HUES64 (cell line): ENCODE data around the gene LECT2.

Source experiments
- H3K27ac ChIP-seq: 2 replicates; pipeline ENCODE4 v1.7.0; 2013; ENCODE audit warnings: low read depth, low read length, inconsistent platforms
- H3K27me3 ChIP-seq: 2 replicates; pipeline ENCODE4 v1.6.1; 2013; ENCODE audit warnings: mild to moderate bottlenecking, low read length; ENCODE audit not compliant: insufficient read depth
- H3K36me3 ChIP-seq: 2 replicates; pipeline ENCODE4 v1.6.1; 2013; ENCODE audit warnings: mild to moderate bottlenecking, low read length; ENCODE audit not compliant: insufficient read depth
- H3K4me1 ChIP-seq: 2 replicates; pipeline ENCODE4 v1.6.1; 2013; ENCODE audit warnings: mild to moderate bottlenecking, low read length, moderate library complexity; ENCODE audit not compliant: insufficient read depth
- H3K4me3 ChIP-seq: 2 replicates; pipeline ENCODE4 v1.5.1; 2013; ENCODE audit warnings: mild to moderate bottlenecking, low read length, moderate library complexity
- H3K9ac ChIP-seq: 2 replicates; pipeline ENCODE4 v1.6.1; 2013; ENCODE audit warnings: mild to moderate bottlenecking, low read depth, low read length
- H3K9me3 ChIP-seq: 2 replicates; pipeline ENCODE4 v1.6.1; 2013; ENCODE audit warnings: low read depth, low read length; ENCODE audit not compliant: insufficient read depth
- WGBS: fragments of 150-250, 120-280 bp; methylation state at CpG from one replicate; pipeline ENCODE4 v1.1.7; 2013; ENCODE audit warnings: missing lambda C conversion rate; 5-methylcytosine and 5-hydroxymethylcytosine counted together

Gene LECT2

GRCh38 chr5:135993335-135993879, 38.6 kb upstream of the LECT2 start:
- no peak overlapping the region for H3K4me3 ChIP-seq
- 95% methylated on average over 6 of the region's 6 CpGs for WGBS
- no peak overlapping the region for H3K27ac ChIP-seq
- H3K4me1 ChIP-seq = no peaks in the 10 kb centered on the region
- no peaks in the 10 kb centered on the region for H3K9me3 ChIP-seq
- no peaks in the 10 kb centered on the region for H3K36me3 ChIP-seq
- no peak overlapping the region for H3K9ac ChIP-seq
- no peaks in the 10 kb centered on the region for H3K27me3 ChIP-seq

GRCh38 chr5:135991429-135991828, 36.6 kb upstream of the LECT2 start:
- Histone ChIP-seq H3K36me3 (no peaks in the 10 kb centered on the region), H3K27me3 (no peaks in the 10 kb centered on the region), H3K4me3 (no peak overlapping the region), H3K27ac (no peak overlapping the region), H3K9ac (no peak overlapping the region), H3K4me1 (no peaks in the 10 kb centered on the region), H3K9me3 (no peaks in the 10 kb centered on the region)
- 94% methylated on average over 6 of the region's 6 CpGs for WGBS

- Histone ChIP-seq H3K4me3 (no peak overlapping the region), H3K27me3 (no peaks in the 10 kb centered on the region)
- WGBS = 93% methylated on average over 21 of the region's 21 CpGs
Observed at GRCh38 chr5:135990528-135991255, 35.9 kb upstream of the LECT2 start.

GRCh38 chr5:135989686-135990085, 34.9 kb upstream of the LECT2 start:
- Histone ChIP-seq H3K4me3 (no peak overlapping the region), H3K9ac (no peak overlapping the region), H3K27me3 (no peaks in the 10 kb centered on the region), H3K36me3 (no peaks in the 10 kb centered on the region), H3K9me3 (no peaks in the 10 kb centered on the region), H3K4me1 (no peaks in the 10 kb centered on the region), H3K27ac (no peak overlapping the region)
- 93% methylated on average over 7 of the region's 7 CpGs for WGBS

More at GRCh38 chr5:135990528-135991255, 35.9 kb upstream of the LECT2 start:
- Histone ChIP-seq H3K36me3 (no peaks in the 10 kb centered on the region), H3K27ac (no peak overlapping the region), H3K9me3 (no peaks in the 10 kb centered on the region), H3K9ac (no peak overlapping the region), H3K4me1 (no peaks in the 10 kb centered on the region)

GRCh38 chr5:135988546-135988945, 33.8 kb upstream of the LECT2 start:
- Histone ChIP-seq H3K9me3 (no peaks in the 10 kb centered on the region), H3K9ac (no peak overlapping the region), H3K27ac (no peak overlapping the region), H3K27me3 (no peaks in the 10 kb centered on the region), H3K36me3 (no peaks in the 10 kb centered on the region), H3K4me3 (no peak overlapping the region), H3K4me1 (no peaks in the 10 kb centered on the region)
- 80% methylated on average over 1 of the region's 3 CpGs for WGBS

- H3K27me3 ChIP-seq = no peaks in the 10 kb centered on the region
- H3K36me3 ChIP-seq = no peaks in the 10 kb centered on the region
- no peaks in the 10 kb centered on the region for H3K4me1 ChIP-seq
- H3K27ac ChIP-seq = no peak overlapping the region
- no peak overlapping the region for H3K4me3 ChIP-seq
- 95% methylated on average over 3 of the region's 3 CpGs for WGBS
- no peaks in the 10 kb centered on the region for H3K9me3 ChIP-seq
- no peak overlapping the region for H3K9ac ChIP-seq
Observed at GRCh38 chr5:135986891-135987401, 32.2 kb upstream of the LECT2 start.

GRCh38 chr5:135986401-135986800, 31.6 kb upstream of the LECT2 start:
- WGBS = 89% methylated on average over 2 of the region's 3 CpGs

GRCh38 chr5:135985951-135986350, 31.2 kb upstream of the LECT2 start:
- no CpG with 5 or more reads among the region's 1 CpG for WGBS
- H3K4me1 ChIP-seq = no peaks in the 10 kb centered on the region
- no peaks in the 10 kb centered on the region for H3K36me3 ChIP-seq
- no peak overlapping the region for H3K4me3 ChIP-seq
- H3K9me3 ChIP-seq = no peaks in the 10 kb centered on the region
- no peak overlapping the region for H3K9ac ChIP-seq
- no peak overlapping the region for H3K27ac ChIP-seq
- H3K27me3 ChIP-seq = no peaks in the 10 kb centered on the region

More at GRCh38 chr5:135986401-135986800, 31.6 kb upstream of the LECT2 start:
- no peaks in the 10 kb centered on the region for H3K36me3 ChIP-seq
- H3K9me3 ChIP-seq = no peaks in the 10 kb centered on the region
- H3K4me3 ChIP-seq = no peak overlapping the region
- no peaks in the 10 kb centered on the region for H3K27me3 ChIP-seq
- no peak overlapping the region for H3K9ac ChIP-seq
- H3K4me1 ChIP-seq = no peaks in the 10 kb centered on the region
- H3K27ac ChIP-seq = no peak overlapping the region

GRCh38 chr5:135980620-135981019, 25.8 kb upstream of the LECT2 start:
- Histone ChIP-seq H3K36me3 (no peaks in the 10 kb centered on the region), H3K27ac (no peak overlapping the region), H3K9ac (no peak overlapping the region), H3K4me3 (no peak overlapping the region), H3K27me3 (peaks cover 10% of the 10 kb centered on the region), H3K4me1 (peaks cover 3% of the 10 kb centered on the region; the same call in 1 of the 2 replicates), H3K9me3 (no peaks in the 10 kb centered on the region)
- WGBS = 100% methylated on average over 1 of the region's 1 CpG

- Histone ChIP-seq H3K4me1 (peaks cover 12% of the 10 kb centered on the region), H3K27me3 (peaks cover 10% of the 10 kb centered on the region), H3K9ac (no peak overlapping the region), H3K4me3 (no peak overlapping the region), H3K9me3 (no peaks in the 10 kb centered on the region), H3K36me3 (no peaks in the 10 kb centered on the region), H3K27ac (no peak overlapping the region)
- WGBS = 100% methylated on average over 1 of the region's 1 CpG
Observed at GRCh38 chr5:135979510-135979909, 24.7 kb upstream of the LECT2 start.

- no peak overlapping the region for H3K9ac ChIP-seq
- H3K27me3 ChIP-seq = peaks cover 10% of the 10 kb centered on the region
- no peak overlapping the region for H3K4me3 ChIP-seq
- no peaks in the 10 kb centered on the region for H3K9me3 ChIP-seq
- 79% methylated on average over 1 of the region's 2 CpGs for WGBS
- no peaks in the 10 kb centered on the region for H3K36me3 ChIP-seq
- H3K27ac ChIP-seq = no peak overlapping the region
- peaks cover 12% of the 10 kb centered on the region for H3K4me1 ChIP-seq
Observed at GRCh38 chr5:135978993-135979392, 24.2 kb upstream of the LECT2 start.
